Muscle of back (tissue), 13 donors: ENCODE results near the gene ATP6V0A4. TPM values are rescaled to one million over a fixed set of nuclear protein-coding genes. Genes with fewer than 3 reads are reported as not detected.
"Not testable (repeated sequence)": the region's sequence is repeated elsewhere in the genome, so short reads cannot be mapped to it uniquely, and the experiment has no call there.

Source experiments
- DNase-seq, 3 donors: peaks; one replicate each; pipeline versions ENCODE4 v3.0.0 to v3.0.0-alpha.2; 2013
- long read RNA-seq, 9 donors: transcript quantifications; one replicate each; lab custom pipeline, GENCODE V29; 2026
- polyA plus RNA-seq, 10 donors: library from polyadenylated mRNA; unstranded; fragments of 120-200 nt; gene quantifications; one replicate each; pipeline ENCODE4 v1.2.1, GENCODE V29; 2013; ENCODE audit not compliant: insufficient read length in 10 of 10

The ATP6V0A4 gene
- polyA plus RNA-seq: under 1 TPM in 8 of 10 donors, not detected in 2; 0.08 to 0.35 (median 0.21) TPM
- long read RNA-seq, donor 1: 0 reads
- long read RNA-seq, donor 2: 0 reads
- long read RNA-seq, donor 3: 0 reads
- long read RNA-seq, donor 4: 0 reads
- long read RNA-seq, donor 5: 0 reads
- long read RNA-seq, donor 6: 0 reads
- long read RNA-seq, donor 7: 0 reads
- long read RNA-seq, donor 8: 0 reads
- long read RNA-seq, donor 9: 0 reads

DNA sequence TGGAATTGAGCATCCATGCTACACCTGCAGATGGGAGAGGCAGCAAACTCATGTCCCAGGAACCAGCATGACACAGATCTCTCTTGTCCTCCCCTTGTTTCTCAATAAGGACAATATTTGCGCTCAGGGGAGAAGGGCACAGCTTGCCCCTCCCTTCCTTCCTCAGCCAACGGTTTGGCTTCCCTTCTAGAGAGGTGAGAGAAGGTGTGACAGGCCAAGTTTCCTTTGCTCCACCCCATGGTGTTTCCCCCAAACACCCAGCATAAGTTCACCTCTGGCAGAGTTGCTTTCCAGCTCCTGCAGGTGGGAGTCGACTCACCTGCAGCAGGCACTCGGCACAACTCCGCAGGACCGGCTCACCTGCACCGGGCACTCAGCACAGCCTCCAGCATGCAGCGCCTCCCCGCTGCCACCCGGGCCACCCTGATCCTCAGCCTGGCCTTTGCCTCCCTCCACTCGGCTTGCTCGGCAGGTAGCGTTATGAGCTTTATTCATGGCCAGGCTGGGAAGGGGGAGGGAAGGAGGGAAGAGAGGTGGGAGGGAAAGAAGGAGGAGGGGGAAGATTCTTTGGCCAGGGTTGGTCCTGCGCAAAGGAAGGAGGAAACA, at the start of gene ATP6V0A4, which contains the start of gene TMEM213:
ATP6V0A4 (minus strand) TSS at position 482 of the 606 bp plus-strand sequence. CDS start 26,949 bp downstream, outside the sequence.
TMEM213 (plus strand) TSS at position 280 of the 606 bp plus-strand sequence; CDS start at position 391, 111 bp downstream.
- DNase-seq: no peak

DNA sequence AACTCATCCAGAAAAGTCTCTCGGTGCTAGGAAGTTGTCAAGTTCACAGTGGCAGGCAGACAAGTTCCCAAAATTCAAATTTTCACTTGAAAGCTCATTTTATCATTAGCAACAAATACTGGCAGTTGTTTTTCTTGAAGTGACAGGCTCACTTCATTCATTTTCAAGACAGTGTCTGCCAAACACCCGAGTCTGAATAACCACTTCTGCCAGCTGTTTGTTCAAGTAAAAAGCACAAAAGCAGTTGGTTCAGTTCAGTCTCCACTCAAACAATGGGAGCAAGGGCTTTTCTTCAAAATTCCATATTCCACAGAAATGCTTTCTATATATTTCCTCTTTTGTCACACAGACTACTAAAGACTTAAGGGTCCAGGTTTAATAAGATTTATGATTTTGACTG, 47.7 kb upstream of the ATP6V0A4 start:
- no peak for DNase-seq

GRCh38 chr7:138843632-138844580, 45.9 kb upstream of the ATP6V0A4 start:
- DNase-seq: no peak

- no peak for DNase-seq
These were observed 44.1 kb upstream of the ATP6V0A4 start for GRCh38 chr7:138842111-138842510.

DNA sequence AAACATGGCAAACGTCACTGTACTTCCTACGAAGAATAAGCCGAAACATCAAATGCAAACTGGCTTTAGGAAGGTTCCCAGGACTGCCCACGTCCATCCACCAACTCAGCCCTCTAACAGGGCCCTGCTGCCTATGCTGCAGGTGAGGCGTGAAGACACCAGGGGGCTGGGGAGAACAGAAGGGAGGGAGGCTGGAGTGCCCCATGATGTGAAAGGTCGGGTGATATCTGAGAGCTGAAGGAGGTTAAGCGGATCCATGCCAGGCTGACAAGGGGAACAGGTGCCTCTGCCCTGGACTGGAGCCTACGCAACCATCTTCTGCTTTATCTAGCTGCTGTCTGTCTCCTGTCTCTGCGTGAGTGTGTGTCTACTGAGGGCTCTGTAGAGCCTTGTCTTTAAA, 40.2 kb upstream of the ATP6V0A4 start:
- DNase-seq: peak; percentile 23 to 38 (median 33)

DNA sequence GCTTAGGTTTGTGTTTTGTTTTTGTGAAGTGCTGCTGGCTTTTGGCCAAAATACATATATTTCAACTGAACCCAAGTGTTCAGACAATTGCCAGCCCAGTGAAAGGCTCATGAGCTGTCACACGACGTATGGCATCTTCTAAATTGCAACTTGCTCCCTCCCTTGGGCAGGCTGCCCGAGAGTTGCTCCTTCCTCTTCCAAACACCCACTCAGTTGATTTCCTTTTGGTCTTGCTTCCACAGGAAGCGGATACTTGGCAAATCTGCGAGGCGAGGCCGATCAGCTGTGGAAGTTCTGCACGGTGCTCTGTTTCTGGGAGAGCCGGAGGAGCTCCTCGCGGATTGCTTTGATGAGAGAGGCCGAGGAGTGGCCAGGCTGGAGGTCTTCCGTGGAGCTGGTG, 39.6 kb upstream of the ATP6V0A4 start:
- peak in 2 of 3 donors; percentile 29 to 68 for DNase-seq

DNA sequence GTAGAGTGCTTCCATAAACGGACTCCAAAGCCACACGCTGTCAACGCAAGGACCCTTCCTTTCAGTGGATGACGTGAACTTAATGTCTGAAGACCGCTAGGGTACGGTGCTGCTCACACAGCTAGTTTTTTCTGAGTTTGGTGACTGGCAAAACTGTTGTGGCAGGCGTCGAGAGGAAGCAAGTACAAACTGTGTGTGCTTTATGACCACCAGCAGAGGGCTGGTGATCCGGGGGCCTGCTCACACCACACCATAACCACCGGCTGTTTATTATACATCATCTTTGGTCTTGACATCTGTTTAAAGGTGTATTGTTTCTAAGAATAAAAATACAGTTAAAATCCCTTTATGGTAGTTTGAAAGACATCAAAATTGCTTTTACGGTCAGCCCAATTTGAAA, 37.1 kb upstream of the ATP6V0A4 start:
- DNase-seq: no peak

DNA sequence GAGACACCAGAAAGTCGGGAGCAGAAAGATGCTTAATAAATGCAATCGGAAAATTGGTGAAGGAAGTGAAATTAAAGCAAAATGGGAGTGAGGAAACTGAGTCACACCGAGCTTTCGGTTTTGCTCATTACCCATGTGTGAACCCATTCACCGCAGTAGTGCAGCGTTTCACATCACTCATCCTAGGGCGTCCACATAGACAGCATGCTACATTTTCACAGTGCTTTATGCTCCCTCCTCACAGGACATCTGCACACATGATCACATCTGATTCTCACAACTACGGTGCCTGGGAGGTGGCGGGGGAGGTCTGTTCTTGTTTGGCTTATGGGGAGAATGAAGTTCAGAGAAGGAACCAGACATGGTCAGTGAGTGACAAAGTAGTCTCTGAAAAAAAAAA, 36.6 kb upstream of the ATP6V0A4 start:
- no peak for DNase-seq

DNA sequence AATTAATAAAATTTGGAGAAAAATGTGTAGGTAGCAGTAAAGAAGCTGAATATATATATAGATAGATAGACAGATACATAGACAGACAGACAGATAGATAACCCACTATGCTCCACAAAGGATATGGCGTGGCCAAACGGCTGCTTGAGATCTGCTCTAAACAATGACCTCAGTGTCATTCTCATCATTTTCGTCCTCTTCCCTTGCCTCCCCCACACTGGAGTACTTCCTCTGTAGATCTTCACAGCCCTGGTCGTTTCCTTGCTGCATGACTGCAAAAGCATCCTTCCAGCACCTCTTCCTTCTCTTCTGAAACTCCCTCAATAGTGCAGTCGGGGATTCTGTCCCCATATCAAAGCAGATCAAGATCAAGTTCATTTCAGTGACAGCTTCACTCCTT, 35.6 kb upstream of the ATP6V0A4 start:
- DNase-seq: no peak

DNA sequence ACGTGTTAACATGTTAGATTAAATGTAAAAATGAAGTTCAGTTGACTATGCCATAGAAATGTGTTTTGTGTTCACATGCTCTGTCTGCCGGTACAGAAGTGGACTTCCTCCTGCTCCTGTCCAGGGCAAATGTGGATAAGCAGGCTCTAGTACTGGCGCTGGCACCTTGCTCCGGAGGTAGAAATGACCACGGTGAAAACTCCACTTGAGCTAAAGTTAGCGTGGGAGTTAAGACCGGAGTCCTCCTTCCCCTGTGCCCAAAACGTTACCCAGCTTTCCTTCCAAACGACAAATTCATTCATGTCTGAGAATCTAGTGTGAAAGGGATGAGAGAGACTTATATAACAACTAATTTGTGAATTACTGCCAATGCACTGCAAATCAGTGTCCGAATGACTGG, 35.0 kb upstream of the ATP6V0A4 start:
- no peak for DNase-seq

GRCh38 chr7:138829335-138829734, 31.3 kb upstream of the ATP6V0A4 start:
- no peak for DNase-seq

DNA sequence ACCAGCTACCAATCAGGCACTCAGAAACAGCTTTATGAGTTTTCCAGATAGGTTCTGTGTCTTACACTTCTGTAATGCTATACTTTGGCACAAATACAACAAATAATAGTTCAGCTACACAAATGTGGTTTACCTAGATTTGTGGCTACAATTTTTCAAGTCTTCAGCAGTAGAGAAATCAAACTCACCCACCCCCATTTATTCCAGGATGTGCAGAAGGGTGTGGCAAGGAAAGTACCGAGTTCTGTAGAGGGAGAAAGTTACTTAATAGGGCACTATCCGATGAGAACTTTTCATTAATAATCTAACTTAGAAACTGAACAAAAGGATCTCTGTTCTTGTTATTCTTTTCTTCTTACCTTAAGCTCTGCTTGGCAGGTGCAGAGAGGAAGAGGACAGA, 30.3 kb upstream of the ATP6V0A4 start:
- no peak for DNase-seq

- no peak for DNase-seq
These were observed 27.2 kb upstream of the ATP6V0A4 start for GRCh38 chr7:138825049-138825721.

- DNase-seq: no peak
These were observed 25.0 kb upstream of the ATP6V0A4 start for GRCh38 chr7:138822867-138823535.

- no peak for DNase-seq
These were observed 23.9 kb upstream of the ATP6V0A4 start for GRCh38 chr7:138821912-138822311.

- DNase-seq: no peak
These were observed 21.6 kb upstream of the ATP6V0A4 start for GRCh38 chr7:138819625-138820024.

GRCh38 chr7:138816650-138817049, 18.7 kb upstream of the ATP6V0A4 start:
- no peak for DNase-seq

GRCh38 chr7:138814816-138815332, 16.9 kb upstream of the ATP6V0A4 start:
- DNase-seq: no peak

DNA sequence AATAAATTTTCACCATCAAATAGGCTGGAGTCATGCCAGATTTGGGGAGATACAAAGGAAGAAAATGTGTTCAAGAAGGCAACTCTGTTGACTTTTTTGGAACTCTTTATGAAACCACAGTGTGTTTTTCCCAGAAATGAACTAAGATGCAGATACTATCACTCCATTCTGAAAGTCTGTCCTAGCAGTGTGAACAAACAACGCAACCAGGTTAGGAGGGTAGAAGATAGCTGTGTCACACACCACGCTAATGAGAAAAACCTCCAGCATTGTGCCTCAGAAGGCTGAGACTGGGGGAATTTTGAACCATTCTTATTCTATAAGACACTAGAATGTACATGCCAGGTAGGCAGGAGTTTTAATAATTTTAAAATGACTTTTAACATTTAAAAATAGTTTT, 15.9 kb upstream of the ATP6V0A4 start:
- no peak for DNase-seq

DNA sequence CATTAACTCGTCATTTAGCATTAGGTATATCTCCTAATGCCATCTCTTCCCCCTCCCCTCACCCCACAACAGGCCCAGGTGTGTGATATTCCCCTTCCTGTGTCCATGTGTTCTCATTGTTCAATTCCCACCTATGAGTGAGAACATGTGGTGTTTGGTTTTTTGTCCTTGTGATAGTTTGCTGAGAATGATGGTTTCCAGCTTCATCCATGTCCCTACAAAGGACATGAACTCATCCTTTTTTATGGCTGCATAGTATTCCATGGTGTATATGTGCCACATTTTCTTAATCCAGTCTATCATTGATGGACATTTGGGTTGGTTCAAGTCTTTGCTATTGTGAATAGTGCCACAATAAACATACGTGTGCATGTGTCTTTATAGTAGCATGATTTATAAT, 13.3 kb upstream of the ATP6V0A4 start:
- not testable (repeated sequence) for DNase-seq

DNA sequence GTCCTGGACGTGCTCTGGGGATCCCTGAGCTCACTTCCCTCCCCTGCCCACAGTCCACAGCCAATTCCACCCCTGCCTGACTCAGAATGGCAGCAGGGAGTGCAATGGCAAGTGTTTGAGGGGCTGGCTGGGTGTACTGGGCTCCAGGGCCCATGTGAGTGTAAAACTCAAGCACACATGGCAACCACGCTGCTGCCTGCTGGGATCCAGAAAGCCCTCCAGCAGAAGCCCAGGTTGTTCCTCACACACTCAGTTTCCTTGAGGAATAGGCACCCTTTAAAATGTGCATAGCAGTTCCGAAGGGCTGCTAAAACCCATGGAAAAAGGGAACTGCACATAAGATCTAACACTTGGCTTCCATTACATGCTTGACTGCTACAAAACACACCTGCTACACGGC, 11.3 kb upstream of the ATP6V0A4 start:
- no peak for DNase-seq
